Heart right ventricle (tissue), 16 donors: ENCODE results near the gene WARS2. TPM values are rescaled to one million over a fixed set of nuclear protein-coding genes. Genes with fewer than 3 reads are reported as not detected.
A peak's percentile ranks its signal among the peaks of the same experiment; 100 is the strongest.

ENCODE experiments used
- ATAC-seq, 8 donors: fragments of 200-7000 bp; cut with Tn5 transposase; one replicate each; pipeline ENCODE4 v1.9.1; 2020; ENCODE audit warnings: mild to moderate bottlenecking in 8 of 8, moderate library complexity in 8 of 8, moderate number of reproducible peaks in 1 of 8
- DNase-seq, 2 donors: peaks; one replicate each; pipeline ENCODE4 v3.0.0-alpha.2; 2020
- H3K27ac ChIP-seq, 10 donors: fragments of 200-600 bp; sonication (generic) in 2 of 10; one replicate each; pipeline versions ENCODE4 v1.5.0 to v1.8.0; 2020 to 2022; ENCODE audit warnings: mild to moderate bottlenecking in 3 of 10
- H3K27me3 ChIP-seq, 7 donors: fragments of 200-600 bp; one replicate each; pipeline ENCODE4 v1.8.0; 2021 to 2022; ENCODE audit warnings: mild to moderate bottlenecking in 2 of 7
- H3K36me3 ChIP-seq, 9 donors: fragments of 200-600 bp; sonication (generic) in 1 of 9; one replicate each; pipeline versions ENCODE4 v1.5.0 to v1.8.0; 2020 to 2022; ENCODE audit warnings: mild to moderate bottlenecking in 2 of 9
- H3K4me1 ChIP-seq, 9 donors: fragments of 200-600 bp; sonication (generic) in 1 of 9; one replicate each; pipeline versions ENCODE4 v1.5.0 to v1.8.0; 2020 to 2022; ENCODE audit warnings: mild to moderate bottlenecking in 4 of 9
- H3K4me3 ChIP-seq, 10 donors: fragments of 200-600 bp; sonication (generic) in 2 of 10; one replicate each; pipeline versions ENCODE4 v1.5.0 to v1.8.0; 2020 to 2022; ENCODE audit warnings: mild to moderate bottlenecking in 7 of 10, moderate library complexity in 2 of 10
- H3K9me3 ChIP-seq, 11 donors: fragments of 200-600 bp in 10 of 11; sonication (generic) in 2 of 11; one replicate each; pipeline versions ENCODE4 v1.5.0 to v1.8.0; 2013 to 2022; ENCODE audit warnings: mild to moderate bottlenecking in 2 of 11, control low read depth in 1 of 11, moderate library complexity in 1 of 11
- CTCF ChIP-seq, 9 donors: fragments of 200-600 bp; sonication (generic) in 2 of 9; IDR thresholded peaks; one replicate each; pipeline versions ENCODE4 v1.5.0 to v1.8.0; 2021 to 2022; ENCODE audit warnings: antibody characterized with exemption in 9 of 9, mild to moderate bottlenecking in 5 of 9, moderate library complexity in 1 of 9
- WGBS, 2 donors: extraction: QIAGEN DNeasy Blood & Tissue Kit; methylation state at CpG; one replicate each; pipeline ENCODE4 v1.1.7; 2013; ENCODE audit warnings: inconsistent platforms in 1 of 2; 5-methylcytosine and 5-hydroxymethylcytosine counted together
- intact Hi-C, 10 donors: fragments of 100-400 bp; cut with DNase I; formaldehyde crosslinking; loops; one replicate each; pipeline versions ENCODE4 v1.11.1 to v1.14.2; 2022
- polyA plus RNA-seq, 2 donors: library from polyadenylated mRNA; stranded (reverse); fragments of 200-250 nt; gene quantifications; one replicate each; pipeline ENCODE4 v1.2.3, GENCODE V29; 2013
- total RNA-seq, 10 donors: library from RNA; stranded (reverse); fragmentation: NEBNext Ultra II Directional in 3 of 10; extraction: Animal tissue kit (Norgen Biotek cat#: 25700) in 3 of 10; gene quantifications; one replicate each; pipeline versions ENCODE4 v1.2.1 to v1.2.4, GENCODE V29; 2021 to 2023
- donor health status: Arrhythmogenic right ventricular cardiomyopathy.
- donor health status: ischemic (EF 13 %, LVEDD 7.1; RV severe dilation, severe dysfunction).
- donor health status: healthy with polysubstance abuse.
- donor health status: DM: no; HTN: yes; CAD: no.
- donor health status: DM: no; HTN: no; CAD: no.
- donor health status: ischemic (EF 25% LVEDD 6.9; RV normal size, moderate dysfunction).
- donor health status: ischemic (EF 25% LVEDD 5.7; RV mildly dilated, moderate dysfunction).
- donor health status: healthy.
- donor health status: DM: yes; HTN: yes; CAD: no.
- donor health status: Ischemic cardiomyopathy.
- donor health status: ischemic (EF 35%, LVEDD 5.7; RV mildly dilated, moderate dysfunction).
- donor health status: nonischemic (EF 11% LVEDD 7.7; RV severe dilation, severe dysfunction).
- donor health status: DM: yes; HTN: yes; CAD: no.
- donor health status: PGD.
- donor health status: ischemic (EF 29% LVEDD 5.4; RV normal size, mild dysfunction).
- donor health status: nonischemic (EF 23%, LVEDD 6.1; RV moderate dilation, normal function).

Gene WARS2
- total and polyA plus RNA-seq, 12 donors: 3.5 to 15.4 (median 11.3) TPM

- Histone ChIP-seq H3K4me1 (peaks cover 0 to 52% (median 35%) of the 10 kb centered on the region in 9 donors), H3K4me3 (no peak overlapping the region), H3K27ac (no peak overlapping the region), H3K36me3 (no peaks in the 10 kb centered on the region), H3K27me3 (peaks cover 48 to 100% (median 100%) of the 10 kb centered on the region in 7 donors), H3K9me3 (no peaks in the 10 kb centered on the region)
- intact Hi-C loops: no loop called here
- ATAC-seq (no peak), DNase-seq (no peak)
- no peak for TF ChIP-seq CTCF (IDR thresholded peaks at IDR 0.05)
- 22 to 24% methylated on average over 44 of the region's 44 CpGs for WGBS, 2 donors
These were observed 151.2 kb downstream of the WARS2 start for GRCh38 chr1:118989006-118989815.

- Histone ChIP-seq H3K4me3 (peak within 1 kb of the TSS; percentile 25 to 62 (median 48)), H3K27ac (peak within 1 kb of the TSS in 6 of 10 donors; percentile 6 to 80 (median 52)), H3K27me3 (peaks cover 41 to 100% (median 100%) of the 10 kb centered on the region in 7 donors), H3K36me3 (no peaks in the 10 kb centered on the region), H3K4me1 (peaks cover 0 to 59% (median 41%) of the 10 kb centered on the region in 9 donors), H3K9me3 (no peaks in the 10 kb centered on the region)
- ATAC-seq (peak in 3 of 8 donors; percentile 8 to 46 (median 12)), DNase-seq (no peak)
- TF ChIP-seq CTCF (IDR thresholded peaks at IDR 0.05): no peak
- intact Hi-C loops: no loop called here
- WGBS, 2 donors: 9 to 10% methylated on average over 31 of the region's 31 CpGs
These were observed 152.1 kb downstream of the WARS2 start, which contains the start of gene TBX15 for GRCh38 chr1:118988186-118989005. Gene TBX15, minus strand, starts transcription at chr1:118988343. Its CDS starts 548 bp downstream, at chr1:118987795.

DNA sequence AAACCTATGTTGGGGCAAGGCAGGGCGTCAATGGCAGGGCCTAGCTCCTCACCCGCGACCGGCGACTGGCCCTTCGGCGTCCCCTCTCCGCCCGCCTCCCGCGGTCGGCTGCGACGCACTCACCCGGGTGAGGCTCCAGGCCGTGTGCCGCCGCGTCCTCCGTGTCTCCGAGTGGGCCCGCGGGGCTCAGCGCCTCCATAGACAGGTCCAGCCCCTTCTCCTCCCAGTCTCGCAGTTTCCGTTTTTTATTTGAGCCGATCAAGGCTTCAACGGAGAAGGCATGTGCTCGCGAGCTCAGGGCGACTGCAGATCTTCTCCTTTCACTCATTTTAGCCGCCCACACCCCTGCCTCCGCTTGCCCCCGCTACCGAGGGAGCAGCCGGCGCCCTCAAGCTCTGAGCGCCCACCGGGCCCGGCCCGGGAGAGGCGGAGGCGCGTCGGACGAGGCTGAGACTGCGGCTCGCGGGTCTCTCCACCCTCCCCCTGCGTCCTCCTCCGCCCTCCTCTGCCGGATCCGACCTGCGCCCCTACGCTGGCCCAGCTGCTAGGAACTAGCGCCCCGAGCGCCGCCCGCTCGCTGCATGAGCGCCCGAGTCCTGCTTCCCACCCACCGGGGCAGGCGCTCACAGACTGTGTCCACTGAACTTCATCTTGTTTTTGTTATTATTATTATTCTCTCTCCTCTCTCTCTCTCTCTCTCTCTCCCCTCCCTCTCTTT, 152.8 kb downstream of the WARS2 start:
- no peaks in the 10 kb centered on the region for H3K9me3 ChIP-seq
- DNase-seq (no peak), ATAC-seq (peak; percentile 31 to 65 (median 52))
- WGBS, 2 donors: 1 to 2% methylated on average over 63 to 65 of the region's 65 CpGs
- TF ChIP-seq CTCF (IDR thresholded peaks at IDR 0.05): no peak
- intact Hi-C loops: loop anchor here in 1 of 10 donors (1.0 kb wide), 1 partner anchor 15 kb away; no protein-coding TSS in a partner anchor
- H3K4me1 ChIP-seq: peaks cover 0 to 55% (median 39%) of the 10 kb centered on the region in 9 donors
- H3K36me3 ChIP-seq: no peaks in the 10 kb centered on the region
- peaks cover 33 to 100% (median 100%) of the 10 kb centered on the region in 7 donors for H3K27me3 ChIP-seq
- H3K4me3 ChIP-seq: peak overlapping the region; percentile 25 to 62 (median 48)
- peak overlapping the region in 6 of 10 donors; percentile 6 to 80 (median 52) for H3K27ac ChIP-seq
